Natural killer cell (primary cell): ENCODE measurements around the gene EXOSC10. TPM values are rescaled to one million over a fixed set of nuclear protein-coding genes. Genes with fewer than 3 reads are reported as not detected.

Source experiments
- ATAC-seq, 3 donors: fragments of 150-1000 bp in 2 of 3; fragments of 200-7000 bp in 1 of 3; cut with Tn5 transposase; 1 replicate in 1 of 3; 2 replicates in 2 of 3; pipeline ENCODE4 v1.10.0; 2021; ENCODE audit warnings: mild to moderate bottlenecking in 2 of 3, moderate library complexity in 2 of 3
- DNase-seq, 2 donors: peaks; one replicate each; pipeline versions ENCODE4 v3.0.0 to v3.0.0-alpha.2; 2013 to 2021; ENCODE audit warnings: mixed read lengths in 1 of 2
- H3K27ac ChIP-seq: one replicate; pipeline ENCODE4 v1.5.1; 2013; ENCODE audit warnings: mild to moderate bottlenecking, low read length
- H3K27me3 ChIP-seq: one replicate; pipeline ENCODE4 v1.6.1; 2013; ENCODE audit warnings: low read length; ENCODE audit not compliant: control insufficient read depth, insufficient read depth
- H3K36me3 ChIP-seq: one replicate; pipeline ENCODE4 v1.6.1; 2013; ENCODE audit warnings: low read length; ENCODE audit not compliant: control insufficient read depth, insufficient read depth
- H3K4me1 ChIP-seq: one replicate; pipeline ENCODE4 v1.6.1; 2013; ENCODE audit warnings: low read length; ENCODE audit not compliant: control insufficient read depth, insufficient read depth
- H3K4me3 ChIP-seq: one replicate; pipeline ENCODE4 v1.5.1; 2013; ENCODE audit warnings: low read length
- H3K9me3 ChIP-seq: one replicate; pipeline ENCODE4 v1.6.1; 2013; ENCODE audit warnings: low read length; ENCODE audit not compliant: control insufficient read depth, insufficient read depth
- H3K27ac Mint-ChIP-seq, 2 donors: one replicate each; pipeline ENCODE4 v1.8.0; 2022; ENCODE audit warnings: mild to moderate bottlenecking in 2 of 2, mixed read lengths in 2 of 2, moderate library complexity in 1 of 2
- H3K27me3 Mint-ChIP-seq, 2 donors: one replicate each; pipeline ENCODE4 v1.8.0; 2022; ENCODE audit warnings: low read depth in 2 of 2, mixed read lengths in 2 of 2
- H3K36me3 Mint-ChIP-seq: one replicate; pipeline ENCODE4 v1.8.0; 2022; ENCODE audit warnings: mixed read lengths
- H3K4me1 Mint-ChIP-seq, 2 donors: one replicate each; pipeline ENCODE4 v1.8.0; 2022; ENCODE audit warnings: mixed read lengths in 2 of 2
- H3K4me3 Mint-ChIP-seq: one replicate; pipeline ENCODE4 v1.8.0; 2022; ENCODE audit warnings: mild to moderate bottlenecking, moderate library complexity, mixed read lengths
- H3K9me3 Mint-ChIP-seq, 2 donors: one replicate each; pipeline ENCODE4 v1.8.0; 2022; ENCODE audit warnings: mixed read lengths in 2 of 2
- CTCF ChIP-seq: fragments of 200-600 bp; IDR thresholded peaks from one replicate; pipeline ENCODE4 v1.8.0; 2022; ENCODE audit warnings: antibody characterized with exemption
- WGBS: methylation state at CpG from one replicate; pipeline ENCODE4 v1.1.7; 2013; ENCODE audit warnings: missing lambda C conversion rate; ENCODE audit not compliant: insufficient coverage; 5-methylcytosine and 5-hydroxymethylcytosine counted together
- intact Hi-C: fragments of 100-400 bp; cut with micrococcal nuclease; formaldehyde crosslinking; loops from one replicate; pipeline ENCODE4 v1.14.2; 2022
- total RNA-seq, 4 donors: library from RNA; stranded (reverse); fragments of 120-200 nt in 1 of 4; gene quantifications; one replicate each; pipeline versions ENCODE4 v1.2.3 to v1.2.4, GENCODE V29; 2013 to 2022

Gene EXOSC10
- 10 to 100 TPM; 85.2 to 97.2 (median 94.9) TPM for total RNA-seq
- 78.5 TPM for total RNA-seq (2013)

GRCh38 chr1:11099310-11100148 is at the start of gene EXOSC10:
EXOSC10 (minus strand) TSS chr1:11099869; CDS start chr1:11099831, 38 bp downstream.
- peaks cover 13% of the 10 kb centered on the region for H3K4me1 ChIP-seq
- WGBS, result under 1% methylated on average over 78 of the region's 78 CpGs
- Mint-ChIP-seq H3K4me1 (peaks cover 13 to 16% of the 10 kb centered on the region in 2 donors), H3K27ac (peak within 1 kb of the TSS; percentile 89 to 92), H3K4me3 (peak within 1 kb of the TSS; percentile 98), H3K27me3 (no peaks in the 10 kb centered on the region), H3K9me3 (no peaks in the 10 kb centered on the region), H3K36me3 (no peaks in the 10 kb centered on the region)
- peak; percentile 96 to 98 (median 98) for ATAC-seq
- DNase-seq, result peak; percentile 93 to 97
- H3K36me3 ChIP-seq, result peaks cover 19% of the 10 kb centered on the region
- H3K27ac ChIP-seq, result peak within 1 kb of the TSS; percentile 71
- H3K27me3 ChIP-seq, result no peaks in the 10 kb centered on the region
- H3K9me3 ChIP-seq, result no peaks in the 10 kb centered on the region
- no peak for TF ChIP-seq CTCF
- intact Hi-C loops, result loop anchor here (1.0 kb wide), 2 partner anchors 39 to 62 kb away; partner anchors contain the start of gene SRM
- peak within 1 kb of the TSS; percentile 88 for H3K4me3 ChIP-seq

- ATAC-seq, result no peak
- H3K4me3 Mint-ChIP-seq, result no peak overlapping the region
- DNase-seq, result no peak
Measured at GRCh38 chr1:11147197-11147770, 47.6 kb upstream of the EXOSC10 start.

GRCh38 chr1:11145741-11146140 is 46.1 kb upstream of the EXOSC10 start:
- ATAC-seq (no peak), DNase-seq (no peak)
- no peak for TF ChIP-seq CTCF
- Mint-ChIP-seq H3K36me3 (peaks cover 21% of the 10 kb centered on the region), H3K4me3 (no peak overlapping the region), H3K4me1 (no peaks in the 10 kb centered on the region), H3K27ac (no peak overlapping the region), H3K27me3 (no peaks in the 10 kb centered on the region), H3K9me3 (no peaks in the 10 kb centered on the region)
- H3K36me3 ChIP-seq, result peaks cover 65% of the 10 kb centered on the region
- no peak overlapping the region for H3K27ac ChIP-seq
- no peaks in the 10 kb centered on the region for H3K27me3 ChIP-seq
- 98% methylated on average over 6 of the region's 6 CpGs for WGBS
- no peaks in the 10 kb centered on the region for H3K4me1 ChIP-seq
- intact Hi-C loops, result no loop called here
- no peak overlapping the region for H3K4me3 ChIP-seq
- no peaks in the 10 kb centered on the region for H3K9me3 ChIP-seq

More at GRCh38 chr1:11147197-11147770, 47.6 kb upstream of the EXOSC10 start:
- Histone ChIP-seq H3K4me1 (no peaks in the 10 kb centered on the region), H3K27ac (no peak overlapping the region), H3K27me3 (no peaks in the 10 kb centered on the region), H3K9me3 (no peaks in the 10 kb centered on the region), H3K36me3 (peaks cover 73% of the 10 kb centered on the region), H3K4me3 (no peak overlapping the region)
- Mint-ChIP-seq H3K4me1 (no peaks in the 10 kb centered on the region), H3K36me3 (peaks cover 21% of the 10 kb centered on the region), H3K9me3 (no peaks in the 10 kb centered on the region), H3K27ac (no peak overlapping the region), H3K27me3 (no peaks in the 10 kb centered on the region)
- WGBS, result 91% methylated on average over 4 of the region's 4 CpGs
- intact Hi-C loops, result no loop called here
- TF ChIP-seq CTCF, result no peak
